Activated CD8-positive, alpha-beta T cell treated with anti-CD3 and anti-CD28 coated beads for 36 hours (primary cell): Measurements from ENCODE around the gene RB1. TPM values are rescaled to one million over a fixed set of nuclear protein-coding genes. Genes with fewer than 3 reads are reported as not detected.
A peak's percentile ranks its signal among the peaks of the same experiment; 100 is the strongest.

Source experiments
- ATAC-seq: fragments of 200-7000 bp; cut with Tn5 transposase; one replicate; pipeline ENCODE4 v1.10.0; 2021; ENCODE audit warnings: mild to moderate bottlenecking, moderate library complexity
- CTCF ChIA-PET: fragments of 350-600 bp; sonication (Branson Sonifier 250); formaldehyde crosslinking; loops from one replicate; lab custom pipeline; 2021; ENCODE audit warnings: antibody characterized with exemption; lab: Charles Lee
- POLR2A ChIA-PET: fragments of 350-600 bp; sonication (Branson Sonifier 250); formaldehyde crosslinking; loops from one replicate; lab custom pipeline; 2021; ENCODE audit warnings: antibody characterized with exemption; lab: Charles Lee
- DNase-seq: peaks from one replicate; pipeline ENCODE4 v3.0.0-alpha.2; 2020
- H3K27ac Mint-ChIP-seq: one replicate; pipeline ENCODE4 v1.8.0; 2021; ENCODE audit warnings: mild to moderate bottlenecking, mixed read lengths
- H3K27me3 Mint-ChIP-seq: one replicate; pipeline ENCODE4 v1.8.0; 2021; ENCODE audit warnings: mixed read lengths
- H3K36me3 Mint-ChIP-seq: one replicate; pipeline ENCODE4 v1.8.0; 2021; ENCODE audit warnings: low read depth, mixed read lengths
- H3K4me1 Mint-ChIP-seq: one replicate; pipeline ENCODE4 v1.8.0; 2021; ENCODE audit warnings: low read depth, mixed read lengths
- H3K4me3 Mint-ChIP-seq: one replicate; pipeline ENCODE4 v1.8.0; 2021; ENCODE audit warnings: mild to moderate bottlenecking, moderate library complexity, mixed read lengths
- H3K9me3 Mint-ChIP-seq: one replicate; pipeline ENCODE4 v1.8.0; 2021; ENCODE audit warnings: mixed read lengths
- CTCF ChIP-seq: fragments of 200-600 bp; IDR thresholded peaks from one replicate; pipeline ENCODE4 v1.8.0; 2022; ENCODE audit warnings: antibody characterized with exemption, mild to moderate bottlenecking
- intact Hi-C: fragments of 100-400 bp; cut with micrococcal nuclease; formaldehyde crosslinking; loops from one replicate; pipeline ENCODE4 v1.10.0; 2022
- total RNA-seq, 2 experiments: library from RNA; stranded (reverse); gene quantifications; one replicate each; pipeline ENCODE4 v1.2.3, GENCODE V29; 2021

Gene RB1
- total RNA-seq, 2 experiments from 2014 or later, result 26.4 to 29.2 TPM

GRCh38 chr13:48266150-48266549 lies 37.4 kb upstream of the RB1 start:
- Mint-ChIP-seq H3K36me3 (peaks cover 25% of the 10 kb centered on the region), H3K4me1 (peaks cover 50% of the 10 kb centered on the region), H3K9me3 (no peaks in the 10 kb centered on the region), H3K27me3 (no peaks in the 10 kb centered on the region), H3K27ac (peak overlapping the region; percentile 87), H3K4me3 (no peak overlapping the region)
- POLR2A ChIA-PET, result no interaction called here
- intact Hi-C loops, result no loop called here
- DNase-seq (no peak), ATAC-seq (peak; percentile 70)
- CTCF ChIA-PET, result interaction anchor here (0.9 to 3.9 kb wide), 4 partner anchors 13 to 503 kb away, joined by 3 to 19 read pairs (median 4); no protein-coding TSS in a partner anchor
- TF ChIP-seq CTCF, result no peak

- DNase-seq (no peak), ATAC-seq (no peak)
- TF ChIP-seq CTCF, result no peak
- H3K4me3 Mint-ChIP-seq, result no peak overlapping the region
- H3K27ac Mint-ChIP-seq, result peak overlapping the region; percentile 32
- peaks cover 50% of the 10 kb centered on the region for H3K4me1 Mint-ChIP-seq
- H3K9me3 Mint-ChIP-seq, result no peaks in the 10 kb centered on the region
- POLR2A ChIA-PET, result no interaction called here
- intact Hi-C loops, result no loop called here
- CTCF ChIA-PET, result interaction anchor here (0.9 to 3.9 kb wide), 4 partner anchors 14 to 502 kb away, joined by 3 to 19 read pairs (median 4); no protein-coding TSS in a partner anchor
- peaks cover 22% of the 10 kb centered on the region for H3K36me3 Mint-ChIP-seq
- no peaks in the 10 kb centered on the region for H3K27me3 Mint-ChIP-seq
Observed at GRCh38 chr13:48266701-48267639, 36.6 kb upstream of the RB1 start.

- no peaks in the 10 kb centered on the region for H3K27me3 Mint-ChIP-seq
- intact Hi-C loops, result no loop called here
- no peak overlapping the region for H3K27ac Mint-ChIP-seq
- no peaks in the 10 kb centered on the region for H3K9me3 Mint-ChIP-seq
- no peak overlapping the region for H3K4me3 Mint-ChIP-seq
- TF ChIP-seq CTCF, result no peak
- DNase-seq, result no peak
- ChIA-PET POLR2A (no interaction called here), CTCF (interaction anchor here (3.9 kb wide), 1 partner anchor 141 kb away, joined by 19 read pairs; no protein-coding TSS in a partner anchor)
- H3K4me1 Mint-ChIP-seq, result peaks cover 44% of the 10 kb centered on the region
- H3K36me3 Mint-ChIP-seq, result peaks cover 12% of the 10 kb centered on the region
- ATAC-seq, result no peak
Observed at GRCh38 chr13:48268019-48268418, 35.5 kb upstream of the RB1 start.

- Mint-ChIP-seq H3K9me3 (no peaks in the 10 kb centered on the region), H3K27ac (no peak overlapping the region)
- no peak for ATAC-seq
Observed at GRCh38 chr13:48273346-48273745, 30.2 kb upstream of the RB1 start.

More at GRCh38 chr13:48273346-48273745, 30.2 kb upstream of the RB1 start:
- no peak for TF ChIP-seq CTCF
- Mint-ChIP-seq H3K27me3 (no peaks in the 10 kb centered on the region), H3K4me3 (no peak overlapping the region), H3K4me1 (peaks cover 10% of the 10 kb centered on the region), H3K36me3 (no peaks in the 10 kb centered on the region)
- intact Hi-C loops, result no loop called here
- ChIA-PET POLR2A (no interaction called here), CTCF (no interaction called here)
- DNase-seq, result no peak
